K562 (cell line): ENCODE data around the gene TRABD2B. TPM values are rescaled to one million over a fixed set of nuclear protein-coding genes. Genes with fewer than 3 reads are reported as not detected.

Experiments used
- ATAC-seq: fragments of 200-7000 bp; cut with Tn5 transposase; 3 replicates; pipeline ENCODE4 v1.9.1; 2020; ENCODE audit warnings: moderate library complexity
- BruUV-seq: library from RNA; stranded (reverse); fragments of 400-500 nt; replicated peaks from 2 replicates; lab custom pipeline; 2021; lab: Mats Ljungman, UMichigan
- CTCF ChIA-PET: fragments of 300-600 bp; formaldehyde crosslinking; extraction: SDS; loops from one replicate; lab custom pipeline; 2021; ENCODE audit warnings: low intra/inter-chr PET ratio; lab: Yijun Ruan, JAX
- POLR2A ChIA-PET: fragments of 300-600, 350-650 bp; sonication (Branson Sonifier 250); formaldehyde crosslinking; extraction: SDS; loops from one replicate; lab custom pipeline; 2021; ENCODE audit warnings: antibody characterized with exemption, inconsistent platforms; lab: Yijun Ruan, JAX
- DNase-seq, 4 experiments: peaks; one replicate each; pipeline versions ENCODE4 v3.0.0 to v3.0.0-alpha.2; 2011 to 2018; ENCODE audit warnings: low spot score in 3 of 4, mixed read lengths in 3 of 4; ENCODE audit errors: extremely low read depth in 1 of 4
- FAIRE-seq: peaks from 2 replicates; lab custom pipeline; 2011; peaks lifted over from hg19 to GRCh38; lab: Jason Lieb, UNC
- H2AFZ ChIP-seq: 2 replicates; pipeline ENCODE4 v1.6.0; 2011; ENCODE audit warnings: low read depth, low read length, control low read depth, inconsistent platforms
- H3K27ac ChIP-seq: fragments of 200-600 bp; 3 replicates; pipeline ENCODE4 v1.8.0; 2011; ENCODE audit warnings: low read depth, mild to moderate bottlenecking, control low read depth, inconsistent platforms, low read length, moderate library complexity, mixed read lengths; ENCODE audit errors: extremely low read depth
- H3K27me3 ChIP-seq, 2 experiments: fragments of 300-600 bp in 1 of 2; 2 replicates in 1 of 2; 3 replicates in 1 of 2; pipeline versions ENCODE4 v1.6.0 to v1.8.0; 2011; ENCODE audit warnings: inconsistent platforms in 2 of 2, low read length in 2 of 2, mild to moderate bottlenecking in 1 of 2, mixed read lengths in 1 of 2, moderate library complexity in 1 of 2; ENCODE audit not compliant: control insufficient read depth in 2 of 2, insufficient read depth in 2 of 2
- H3K36me3 ChIP-seq: fragments of 300-600 bp; 3 replicates; pipeline ENCODE4 v1.8.0; 2011; ENCODE audit warnings: mild to moderate bottlenecking, low read length, inconsistent platforms; ENCODE audit not compliant: control insufficient read depth, insufficient read depth
- H3K4me1 ChIP-seq, 2 experiments: fragments of 200-600 bp in 1 of 2; replicated peaks in 1 of 2; 2 replicates in 1 of 2; 3 replicates in 1 of 2; pipeline versions ENCODE4 v1.5.1 to v1.8.0; 2011; ENCODE audit warnings: inconsistent platforms in 2 of 2, low read length in 2 of 2, mild to moderate bottlenecking in 1 of 2, mixed read lengths in 1 of 2, moderate library complexity in 1 of 2; ENCODE audit not compliant: control insufficient read depth in 2 of 2, insufficient read depth in 2 of 2
- H3K4me2 ChIP-seq: 2 replicates; pipeline ENCODE4 v1.6.1; 2011; ENCODE audit warnings: low read length, control low read depth, inconsistent platforms, mixed read lengths; ENCODE audit not compliant: insufficient read depth
- H3K4me3 ChIP-seq: fragments of 200-600 bp; sonication (generic), shearing (Covaris generic); 2 replicates; pipeline ENCODE4 v1.5.1; 2016; ENCODE audit warnings: control low read depth, inconsistent platforms
- H3K79me2 ChIP-seq: fragments of 200-600 bp; 3 replicates; pipeline ENCODE4 v1.8.0; 2011; ENCODE audit warnings: low read length, inconsistent platforms; ENCODE audit not compliant: control insufficient read depth, insufficient read depth
- H3K9ac ChIP-seq, 2 experiments: 2 replicates each; pipeline versions ENCODE4 v1.6.0 to v1.6.1; 2011; ENCODE audit warnings: low read depth in 2 of 2, low read length in 2 of 2, control low read depth in 1 of 2, inconsistent platforms in 1 of 2, mild to moderate bottlenecking in 1 of 2, mixed read lengths in 1 of 2; ENCODE audit not compliant: insufficient read depth in 1 of 2
- H3K9me1 ChIP-seq: one replicate; pipeline ENCODE4 v1.6.0; 2011; ENCODE audit warnings: inconsistent platforms, mild to moderate bottlenecking, low read length, moderate library complexity; ENCODE audit not compliant: control insufficient read depth, insufficient read depth
- H3K9me3 ChIP-seq: replicated peaks from 2 replicates; pipeline ENCODE4 v1.5.1; 2011; ENCODE audit warnings: low read depth, low read length, inconsistent platforms; ENCODE audit not compliant: control insufficient read depth, insufficient read depth
- H4K20me1 ChIP-seq: replicated peaks from 2 replicates; pipeline ENCODE4 v1.6.1; 2011; ENCODE audit warnings: low read length, inconsistent platforms, mixed read lengths; ENCODE audit not compliant: control insufficient read depth, insufficient read depth
- ETV1 ChIP-seq: fragments of 450-650 bp; conservative IDR thresholded peaks from 2 replicates; pipeline ENCODE4 v1.6.1; 2016; ENCODE audit warnings: missing genetic modification characterization, control low read depth, low read depth, missing compliant biosample characterization
- L3MBTL2 ChIP-seq: fragments of 450-650 bp; IDR thresholded peaks from 2 replicates; pipeline ENCODE4 v1.6.1; 2016; ENCODE audit warnings: mild to moderate bottlenecking, moderate library complexity
- RREB1 ChIP-seq: fragments of 250-450 bp; sonication (Bioruptor Pico); IDR thresholded peaks from 2 replicates; pipeline ENCODE4 v1.4.0; 2020
- TCF7L2 ChIP-seq: fragments of 150-350 bp; IDR thresholded peaks from 2 replicates; pipeline ENCODE4 v1.6.1; 2016; ENCODE audit warnings: low read depth, mild to moderate bottlenecking, low read length, moderate library complexity
- ZNF57 ChIP-seq: fragments of 450-650 bp; formaldehyde crosslinking; IDR thresholded peaks from 2 replicates; pipeline ENCODE4 v1.4.0; 2020; ENCODE audit warnings: mild to moderate bottlenecking, moderate library complexity
- WGBS: fragments of 100-300 bp; shearing (Covaris generic); methylation state at CpG from one replicate; pipeline ENCODE4 v1.1.6; 2016; ENCODE audit warnings: low coverage, mixed read lengths; ENCODE audit not compliant: insufficient coverage; ENCODE audit errors: missing lambda C conversion rate; 5-methylcytosine and 5-hydroxymethylcytosine counted together
- in situ Hi-C: fragments of 300-500 bp; cut with MboI; formaldehyde crosslinking; loops from 4 replicates; pipeline ENCODE4 v1.15.0; 2018; ENCODE audit warnings: inconsistent platforms, mixed read lengths
- intact Hi-C: fragments of 100-400 bp; cut with micrococcal nuclease; formaldehyde crosslinking; loops from 2 replicates; pipeline ENCODE4 v1.14.2; 2022
- polyA plus RNA-seq, 8 experiments: library from polyadenylated mRNA; depleted of rRNA in 4 of 8; stranded (reverse) in 5 of 8; unstranded in 3 of 8; fragments of >200 nt; fragmentation: Nextera tagmentation in 2 of 8; fragmentation: Illumina TruSeq in 1 of 8; extraction: Ambion mirVana in 2 of 8; extraction: Trizol in 1 of 8; gene quantifications; 2 replicates each; pipeline versions ENCODE4 v1.2.1 to v1.2.3, GENCODE V29; 2011 to 2014; ENCODE audit warnings: inconsistent platforms in 1 of 8, missing spikeins in 1 of 8
- total RNA-seq, 7 experiments: library from RNA; depleted of rRNA in 6 of 7; stranded (reverse); fragments of >200 nt in 6 of 7; fragmentation: Illumina TruSeq in 2 of 7; extraction: Trizol in 2 of 7; gene quantifications; 2 replicates each; pipeline versions ENCODE4 v1.2.1 to v1.2.3, GENCODE V29; 2011 to 2021; ENCODE audit warnings: low replicate concordance in 1 of 7

Gene TRABD2B
- total and polyA plus RNA-seq, 9 of the 15 experiments (the other 6 are each of a cell fraction or from before 2014, with no cell fraction given), result not detected

- CTCF ChIA-PET, result no interaction called here
- BruUV-seq, result no TSS peak
Measured at GRCh38 chr1:47849005-47849521, 148.1 kb downstream of the TRABD2B start.

More at GRCh38 chr1:47849005-47849521, 148.1 kb downstream of the TRABD2B start:
- H4K20me1 ChIP-seq, result 0 out of 2 replicates have a peak, but pooled peaks cover 2% of the 10 kb centered on the region
- no peak for FAIRE-seq
- H3K4me1 ChIP-seq, result no peaks in the 10 kb centered on the region
- H3K4me2 ChIP-seq, result no peak overlapping the region
- POLR2A ChIA-PET, result no interaction called here
- no peak for DNase-seq
- no peak overlapping the region for H3K27ac ChIP-seq
- no peak overlapping the region for H3K4me3 ChIP-seq
- intact Hi-C loops, result no loop called here
- H3K9me3 ChIP-seq, result no peaks in the 10 kb centered on the region
- no peaks in the 10 kb centered on the region for H3K79me2 ChIP-seq
- H2AFZ ChIP-seq, result no peak overlapping the region
- H3K36me3 ChIP-seq, result no peaks in the 10 kb centered on the region
- TF ChIP-seq L3MBTL2, result no peak
- TF ChIP-seq RREB1 (CRISPR knock-in tag), result no peak
- TF ChIP-seq ETV1 (tag), result no peak
- no peak for TF ChIP-seq ZNF57 (CRISPR knock-in tag)
- no peak for TF ChIP-seq TCF7L2
- H3K9me1 ChIP-seq, result no peaks in the 10 kb centered on the region
- in situ Hi-C loops, result no loop called here
- 0% methylated on average over 4 of the region's 4 CpGs for WGBS
- ATAC-seq, result no peak
- H3K27me3 ChIP-seq, result peaks cover 0 to 43% of the 10 kb centered on the region in 2 experiments; a peak in 1 of 5 replicates
- no peak overlapping the region for H3K9ac ChIP-seq
